H9 (cell line): ENCODE measurements around the gene FBXL14. TPM values are rescaled to one million over a fixed set of nuclear protein-coding genes. Genes with fewer than 3 reads are reported as not detected.

Experiments used
- DNase-seq: peaks from one replicate; pipeline ENCODE4 v3.0.0-alpha.2; 2017
- H2AFZ ChIP-seq: one replicate; pipeline ENCODE4 v1.6.1; 2013; ENCODE audit warnings: mild to moderate bottlenecking, low read length, control low read depth, moderate library complexity
- H2AK5ac ChIP-seq: 2 replicates; pipeline ENCODE4 v1.6.1; 2013; ENCODE audit warnings: low read length, control low read depth, mixed read lengths; ENCODE audit not compliant: insufficient read length
- H2BK120ac ChIP-seq: one replicate; pipeline ENCODE4 v1.6.1; 2013; ENCODE audit warnings: low read depth, mild to moderate bottlenecking, low read length, control low read depth, inconsistent platforms; ENCODE audit not compliant: poor library complexity, severe bottlenecking
- H2BK12ac ChIP-seq: 2 replicates; pipeline ENCODE4 v1.6.1; 2013; ENCODE audit warnings: low read length, control low read depth, mixed read lengths, low read depth; ENCODE audit not compliant: insufficient read length
- H2BK15ac ChIP-seq: 2 replicates; pipeline ENCODE4 v1.6.1; 2013; ENCODE audit warnings: low read depth, low read length, control low read depth
- H2BK20ac ChIP-seq: one replicate; pipeline ENCODE4 v1.6.1; 2013; ENCODE audit warnings: low read depth, mild to moderate bottlenecking, low read length, control low read depth, inconsistent platforms; ENCODE audit not compliant: poor library complexity, severe bottlenecking
- H2BK5ac ChIP-seq: 2 replicates; pipeline ENCODE4 v1.6.1; 2013; ENCODE audit warnings: low read length, control low read depth, mixed read lengths; ENCODE audit not compliant: insufficient read length
- H3K14ac ChIP-seq: 2 replicates; pipeline ENCODE4 v1.6.1; 2013; ENCODE audit warnings: low read length, control low read depth; ENCODE audit not compliant: insufficient read depth
- H3K18ac ChIP-seq: 2 replicates; pipeline ENCODE4 v1.6.1; 2013; ENCODE audit warnings: low read depth, mild to moderate bottlenecking, mixed read lengths, low read length, control low read depth; ENCODE audit not compliant: insufficient read length
- H3K23ac ChIP-seq: 2 replicates; pipeline ENCODE4 v1.6.1; 2013; ENCODE audit warnings: low read length, control low read depth, mixed read lengths, low read depth; ENCODE audit not compliant: insufficient read length
- H3K23me2 ChIP-seq: 2 replicates; pipeline ENCODE4 v1.6.1; 2013; ENCODE audit warnings: low read depth, mild to moderate bottlenecking, mixed read lengths, low read length, control low read depth; ENCODE audit not compliant: insufficient read length, poor library complexity, severe bottlenecking
- H3K27ac ChIP-seq: 2 replicates; pipeline ENCODE4 v1.5.1; 2013; ENCODE audit warnings: low read length, control low read depth, mixed read lengths, low read depth; ENCODE audit not compliant: insufficient read length
- H3K27me3 ChIP-seq: 2 replicates; pipeline ENCODE4 v1.6.1; 2013; ENCODE audit warnings: low read length, control low read depth, inconsistent platforms; ENCODE audit not compliant: insufficient read depth
- H3K4ac ChIP-seq: 2 replicates; pipeline ENCODE4 v1.6.1; 2013; ENCODE audit warnings: low read depth, mild to moderate bottlenecking, control low read depth, inconsistent platforms, low read length, moderate library complexity
- H3K4me1 ChIP-seq: 2 replicates; pipeline ENCODE4 v1.6.1; 2013; ENCODE audit warnings: low read length, control low read depth, inconsistent platforms; ENCODE audit not compliant: insufficient read depth
- H3K4me2 ChIP-seq: 2 replicates; pipeline ENCODE4 v1.6.1; 2013; ENCODE audit warnings: low read length, control low read depth, mixed read lengths; ENCODE audit not compliant: insufficient read length, insufficient read depth
- H3K56ac ChIP-seq: 2 replicates; pipeline ENCODE4 v1.6.1; 2013; ENCODE audit warnings: low read depth, mild to moderate bottlenecking, mixed read lengths, low read length, control low read depth; ENCODE audit not compliant: insufficient read length
- H3K79me1 ChIP-seq: 2 replicates; pipeline ENCODE4 v1.6.1; 2013; ENCODE audit warnings: low read depth, mild to moderate bottlenecking, moderate library complexity, low read length, control low read depth, inconsistent platforms; ENCODE audit not compliant: insufficient read depth, poor library complexity, severe bottlenecking
- H3K79me2 ChIP-seq: 2 replicates; pipeline ENCODE4 v1.6.1; 2013; ENCODE audit warnings: low read length, control low read depth, inconsistent platforms; ENCODE audit not compliant: insufficient read depth
- H3K9ac ChIP-seq: 2 replicates; pipeline ENCODE4 v1.6.1; 2013; ENCODE audit warnings: low read length, control low read depth, mixed read lengths; ENCODE audit not compliant: insufficient read length; ENCODE audit errors: extremely low read depth
- H3K9me3 ChIP-seq: one replicate; pipeline ENCODE4 v1.6.1; 2013; ENCODE audit warnings: low read depth, low read length, inconsistent platforms; ENCODE audit not compliant: control insufficient read depth
- H3T11ph ChIP-seq: one replicate; pipeline ENCODE4 v1.6.1; 2013; ENCODE audit warnings: mild to moderate bottlenecking, low read length, control low read depth, inconsistent platforms
- H4K20me1 ChIP-seq: one replicate; pipeline ENCODE4 v1.6.1; 2013; ENCODE audit not compliant: control insufficient read depth, insufficient read length, insufficient read depth
- H4K5ac ChIP-seq: 2 replicates; pipeline ENCODE4 v1.6.1; 2013; ENCODE audit warnings: low read depth, mild to moderate bottlenecking, mixed read lengths, low read length, control low read depth; ENCODE audit not compliant: insufficient read length
- H4K8ac ChIP-seq: replicated peaks from 2 replicates; pipeline ENCODE4 v1.6.1; 2013; ENCODE audit warnings: low read length, control low read depth, mixed read lengths, low read depth; ENCODE audit not compliant: insufficient read length
- H4K91ac ChIP-seq: 2 replicates; pipeline ENCODE4 v1.6.1; 2013; ENCODE audit warnings: low read depth, mild to moderate bottlenecking, moderate library complexity, mixed read lengths, low read length, control low read depth; ENCODE audit not compliant: insufficient read length
- H3K27ac Mint-ChIP-seq, 3 experiments: 2 replicates in 2 of 3; 3 replicates in 1 of 3; pipeline ENCODE4 v1.8.0; 2020 to 2021; ENCODE audit warnings: mixed read lengths in 3 of 3, mild to moderate bottlenecking in 1 of 3, moderate library complexity in 1 of 3
- H3K27me3 Mint-ChIP-seq: 2 replicates; pipeline ENCODE4 v1.8.0; 2021; ENCODE audit warnings: low read depth, mild to moderate bottlenecking, moderate library complexity, mixed read lengths
- H3K36me3 Mint-ChIP-seq, 3 experiments: 2 replicates in 2 of 3; 3 replicates in 1 of 3; pipeline ENCODE4 v1.8.0; 2020 to 2021; ENCODE audit warnings: low read depth in 3 of 3, mixed read lengths in 3 of 3; ENCODE audit not compliant: insufficient read depth in 1 of 3
- H3K4me1 Mint-ChIP-seq, 2 experiments: 2 replicates each; pipeline ENCODE4 v1.8.0; 2020; ENCODE audit warnings: mixed read lengths in 2 of 2
- H3K4me3 Mint-ChIP-seq, 2 experiments: 2 replicates in 1 of 2; 3 replicates in 1 of 2; pipeline ENCODE4 v1.8.0; 2020 to 2021; ENCODE audit warnings: mild to moderate bottlenecking in 2 of 2, mixed read lengths in 2 of 2, moderate library complexity in 1 of 2
- H3K9me3 Mint-ChIP-seq, 2 experiments: 2 replicates in 1 of 2; 3 replicates in 1 of 2; pipeline ENCODE4 v1.8.0; 2020; ENCODE audit warnings: mild to moderate bottlenecking in 2 of 2, mixed read lengths in 2 of 2, moderate library complexity in 1 of 2
- WGBS: extraction: QIAGEN DNeasy Blood & Tissue Kit; methylation state at CpG from one replicate; pipeline ENCODE4 v1.1.7; 2013; ENCODE audit warnings: missing lambda C conversion rate, low lambda C conversion rate, mixed read lengths; ENCODE audit not compliant: insufficient read length; ENCODE audit errors: extremely low coverage; 5-methylcytosine and 5-hydroxymethylcytosine counted together
- total RNA-seq: library from RNA; stranded (reverse); gene quantifications from 2 replicates; pipeline ENCODE4 v1.2.1, GENCODE V29; 2021
- TF ChIP-seq, protein P1 (sequence below): fragments of 200-600 bp; sonication (generic); conservative IDR thresholded peaks from 3 replicates; pipeline ENCODE4 v1.8.0; 2021; ENCODE audit warnings: antibody characterized with exemption, mild to moderate bottlenecking

Gene FBXL14
- total RNA-seq, 1 experiment from 2014 or later: 15.6 TPM

DNA sequence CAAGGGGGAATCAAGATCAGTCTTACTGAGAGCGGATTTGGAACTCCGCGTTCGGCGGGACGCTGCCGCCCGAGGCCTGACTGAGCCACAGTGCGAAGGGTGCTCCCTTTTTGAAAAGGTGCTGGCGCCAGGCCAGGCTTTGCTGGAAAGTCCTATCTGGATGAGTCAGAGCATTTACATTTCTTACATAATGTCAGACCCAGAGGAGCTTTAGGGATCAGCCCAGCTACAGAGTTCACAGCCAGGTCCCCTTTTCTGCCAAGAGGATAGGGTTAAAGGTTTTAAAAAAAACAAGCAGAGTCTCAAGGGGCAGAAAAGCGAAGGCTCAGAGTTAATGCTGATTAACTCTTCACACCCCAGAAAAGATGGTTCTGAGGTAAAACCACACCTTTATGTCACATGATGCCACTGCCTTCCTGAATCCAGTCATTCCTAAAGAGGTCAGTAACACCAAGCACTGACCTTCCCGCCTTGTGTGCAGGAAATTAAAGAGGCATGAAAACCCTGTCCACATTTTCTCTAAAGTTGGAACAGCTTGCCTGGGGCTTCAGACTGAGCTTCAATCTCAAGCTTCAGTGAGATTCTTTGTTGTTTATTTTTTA, 11.7 kb upstream of the FBXL14 start:
- H2BK12ac ChIP-seq: no peak overlapping the region
- 0 out of 2 replicates have a peak, but pooled peaks cover 2% of the 10 kb centered on the region for H3K4me1 ChIP-seq
- TF ChIP-seq, protein P1, sequence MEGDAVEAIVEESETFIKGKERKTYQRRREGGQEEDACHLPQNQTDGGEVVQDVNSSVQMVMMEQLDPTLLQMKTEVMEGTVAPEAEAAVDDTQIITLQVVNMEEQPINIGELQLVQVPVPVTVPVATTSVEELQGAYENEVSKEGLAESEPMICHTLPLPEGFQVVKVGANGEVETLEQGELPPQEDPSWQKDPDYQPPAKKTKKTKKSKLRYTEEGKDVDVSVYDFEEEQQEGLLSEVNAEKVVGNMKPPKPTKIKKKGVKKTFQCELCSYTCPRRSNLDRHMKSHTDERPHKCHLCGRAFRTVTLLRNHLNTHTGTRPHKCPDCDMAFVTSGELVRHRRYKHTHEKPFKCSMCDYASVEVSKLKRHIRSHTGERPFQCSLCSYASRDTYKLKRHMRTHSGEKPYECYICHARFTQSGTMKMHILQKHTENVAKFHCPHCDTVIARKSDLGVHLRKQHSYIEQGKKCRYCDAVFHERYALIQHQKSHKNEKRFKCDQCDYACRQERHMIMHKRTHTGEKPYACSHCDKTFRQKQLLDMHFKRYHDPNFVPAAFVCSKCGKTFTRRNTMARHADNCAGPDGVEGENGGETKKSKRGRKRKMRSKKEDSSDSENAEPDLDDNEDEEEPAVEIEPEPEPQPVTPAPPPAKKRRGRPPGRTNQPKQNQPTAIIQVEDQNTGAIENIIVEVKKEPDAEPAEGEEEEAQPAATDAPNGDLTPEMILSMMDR: no peak
- no peak overlapping the region for H2AFZ ChIP-seq
- H2BK5ac ChIP-seq: no peak overlapping the region
- peaks cover 6% of the 10 kb centered on the region for H3K23me2 ChIP-seq
- H3K56ac ChIP-seq: no peak overlapping the region
- no peak overlapping the region for H3K18ac ChIP-seq
- H3K9me3 ChIP-seq: no peaks in the 10 kb centered on the region
- no peak overlapping the region for H3K14ac ChIP-seq
- H4K5ac ChIP-seq: no peak overlapping the region
- H4K20me1 ChIP-seq: no peaks in the 10 kb centered on the region
- Mint-ChIP-seq H3K36me3 (no peaks in the 10 kb centered on the region), H3K27me3 (peaks cover 57% of the 10 kb centered on the region), H3K27ac (no peak overlapping the region; a peak in 1 of 7 replicates), H3K9me3 (no peaks in the 10 kb centered on the region), H3K4me1 (peaks cover 13 to 17% of the 10 kb centered on the region in 2 experiments), H3K4me3 (peak overlapping the region; percentile 62 to 69)
- H3T11ph ChIP-seq: no peak overlapping the region
- no peak overlapping the region for H3K27ac ChIP-seq
- H2BK15ac ChIP-seq: no peak overlapping the region
- no CpG with 5 or more reads among the region's 12 CpGs for WGBS
- DNase-seq: peak; percentile 70
- H2BK20ac ChIP-seq: no peak overlapping the region
- H3K9ac ChIP-seq: no peak overlapping the region
- H2AK5ac ChIP-seq: no peak overlapping the region
- H3K23ac ChIP-seq: no peak overlapping the region
- no peak overlapping the region for H3K4ac ChIP-seq
- H4K91ac ChIP-seq: no peak overlapping the region
- H3K27me3 ChIP-seq: peaks cover 2% of the 10 kb centered on the region; the same call in 1 of the 2 replicates
- H3K4me2 ChIP-seq: peak overlapping the region; percentile 52
- no peaks in the 10 kb centered on the region for H3K79me1 ChIP-seq
- H4K8ac ChIP-seq: no peak overlapping the region
- no peak overlapping the region for H2BK120ac ChIP-seq
- no peaks in the 10 kb centered on the region for H3K79me2 ChIP-seq
